Measurements from ENCODE around the gene COL4A6.

Gene COL4A6

DNA sequence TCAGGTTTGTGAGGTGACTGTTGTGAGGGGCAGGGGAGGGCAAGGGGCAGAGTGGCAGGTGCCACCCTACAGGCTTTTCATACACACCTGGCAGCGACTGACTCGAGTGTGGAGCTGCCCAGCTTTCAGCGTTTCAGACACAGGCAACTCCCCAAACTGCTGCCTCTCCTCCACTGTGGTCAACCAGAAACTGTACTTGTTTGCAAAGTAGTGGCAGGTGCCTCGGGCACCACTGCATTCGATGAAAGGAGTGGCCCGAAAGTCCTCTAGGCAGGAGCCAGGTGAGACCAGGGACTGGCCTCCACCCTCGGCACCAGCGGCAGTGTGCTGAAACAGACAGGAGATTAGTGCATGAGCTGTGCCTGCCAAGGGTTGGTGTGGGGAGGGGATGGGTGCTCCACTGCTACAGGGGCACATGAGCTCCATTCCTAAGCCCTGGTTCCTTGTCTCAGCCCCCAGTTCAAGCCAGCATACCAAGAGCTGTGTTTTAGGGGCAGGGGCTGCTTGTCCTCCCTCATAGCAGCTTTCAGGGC is 281.2 kb downstream of the COL4A6 start:
- no peak for DNase-seq

- DNase-seq, result no peak
Measured at GRCh38 chrX:108156082-108156481, 282.1 kb downstream of the COL4A6 start.

DNA sequence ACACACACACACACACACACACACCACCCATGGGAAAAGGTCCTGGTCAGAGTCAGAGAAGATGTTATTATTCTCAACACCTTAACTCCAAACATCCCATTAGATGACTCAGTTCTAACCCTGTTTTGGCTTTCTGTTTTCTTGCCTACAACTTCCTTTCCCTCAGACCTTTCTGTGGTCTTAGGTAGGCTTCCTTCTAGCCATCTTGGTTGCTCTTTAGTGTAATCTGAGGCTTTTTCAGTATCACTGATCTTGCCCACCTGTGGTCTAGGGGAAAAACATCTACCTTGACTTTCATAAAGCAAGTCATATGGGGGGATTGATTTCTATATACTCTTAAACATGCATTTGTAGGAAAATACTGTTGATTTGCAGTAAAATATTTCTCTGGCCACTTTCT is 289.7 kb downstream of the COL4A6 start:
- DNase-seq, result no peak

DNA sequence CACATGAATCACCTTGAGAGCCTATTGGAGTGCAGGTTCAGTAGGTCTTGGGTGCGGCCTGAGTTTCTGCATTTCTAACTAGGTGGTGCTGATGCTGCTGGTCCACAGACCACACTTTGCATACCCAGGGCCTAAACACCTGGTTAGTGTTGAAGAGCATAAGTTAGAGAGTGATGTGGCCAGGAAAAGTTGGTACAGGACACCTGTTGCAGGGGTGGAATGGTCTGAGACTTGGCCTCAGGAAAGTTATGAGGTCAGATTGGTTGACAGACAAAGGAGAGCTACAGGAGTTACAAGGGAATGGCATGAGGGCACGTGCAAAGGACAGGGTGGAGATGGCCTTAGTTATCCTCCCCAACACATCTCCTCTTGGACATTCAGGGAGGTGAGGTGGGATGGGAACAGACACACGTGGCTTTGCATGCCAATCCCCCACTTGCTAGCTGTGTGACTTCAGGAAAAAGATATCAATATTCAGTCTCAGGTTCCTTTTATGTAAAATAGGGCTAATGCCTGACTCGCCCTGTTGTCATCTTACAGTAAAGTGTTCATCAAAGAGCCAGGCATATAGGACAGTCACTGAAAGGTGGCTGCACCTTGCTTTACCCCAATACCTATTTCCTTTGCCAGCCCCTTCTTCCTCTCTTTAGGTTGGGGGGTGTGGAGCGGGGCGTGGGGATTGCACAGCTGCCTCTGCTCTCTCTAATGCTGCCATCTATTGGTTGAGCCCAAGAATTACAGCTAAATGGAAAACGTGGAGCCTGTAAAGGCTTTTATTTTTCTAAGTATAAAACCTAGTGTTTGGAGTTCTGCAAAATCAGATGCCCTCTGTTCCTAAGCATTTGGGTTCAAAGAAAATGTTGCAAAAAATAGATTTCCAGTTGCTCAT is 299.2 kb downstream of the COL4A6 start:
- DNase-seq, result peak; percentile 1

DNA sequence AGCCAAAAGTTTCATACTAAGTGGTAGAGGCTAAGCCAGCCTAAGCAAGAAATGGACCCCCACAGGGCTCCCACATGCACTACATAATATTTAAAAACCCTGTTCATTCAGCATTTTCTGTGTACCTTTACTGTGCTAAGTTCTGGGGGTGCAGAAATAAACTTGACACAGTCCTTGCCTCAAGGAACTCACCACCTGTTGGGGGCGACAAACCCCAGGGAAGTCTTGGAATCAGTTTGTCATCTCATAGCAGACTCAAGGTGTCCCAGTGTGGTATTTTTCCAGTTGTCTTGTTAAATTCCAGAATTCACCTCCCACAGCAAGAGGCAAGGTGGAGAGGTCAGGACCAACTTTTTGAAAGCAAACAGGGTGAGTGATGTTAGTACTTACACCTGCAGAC is 303.5 kb downstream of the COL4A6 start:
- DNase-seq, result no peak

DNA sequence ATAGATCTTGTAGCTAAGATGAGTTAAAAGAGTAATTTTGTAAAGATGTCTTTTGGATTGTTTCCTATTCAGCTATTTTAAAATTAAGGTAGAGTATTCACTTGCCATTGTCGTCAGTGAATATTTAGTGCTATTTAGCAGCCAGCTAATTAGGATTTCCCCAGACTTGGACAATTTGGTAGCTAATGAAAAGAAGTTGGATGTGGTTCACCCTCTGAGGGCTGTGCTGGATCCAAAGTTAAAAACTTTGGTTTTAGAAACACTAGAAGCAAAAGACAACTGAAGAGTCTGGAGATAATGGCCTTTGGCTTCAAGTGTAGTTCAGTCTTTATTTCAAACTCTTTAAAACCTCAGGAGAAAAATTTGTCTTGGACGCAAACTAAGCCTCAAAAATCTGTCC is 305.3 kb downstream of the COL4A6 start:
- DNase-seq, result no peak

DNA sequence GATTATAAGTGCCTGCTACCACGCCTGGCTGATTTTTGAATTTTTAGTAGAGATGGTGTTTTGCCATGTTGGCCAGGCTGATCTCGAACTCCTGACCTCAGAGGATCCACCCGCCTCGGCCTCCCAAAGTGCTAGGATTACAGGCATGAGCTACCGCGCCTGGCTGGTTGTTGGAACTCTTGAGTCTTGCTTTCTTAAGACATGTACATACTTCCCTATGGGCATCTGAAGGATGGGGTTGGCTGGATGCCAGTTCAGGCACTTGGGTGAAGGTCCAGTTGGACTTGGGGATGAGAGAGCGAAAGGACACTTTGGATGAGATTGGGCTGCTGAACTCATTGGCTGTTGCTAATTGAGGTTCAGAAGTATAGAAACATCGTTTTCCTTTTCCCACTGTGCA is 306.2 kb downstream of the COL4A6 start:
- no peak for DNase-seq

DNA sequence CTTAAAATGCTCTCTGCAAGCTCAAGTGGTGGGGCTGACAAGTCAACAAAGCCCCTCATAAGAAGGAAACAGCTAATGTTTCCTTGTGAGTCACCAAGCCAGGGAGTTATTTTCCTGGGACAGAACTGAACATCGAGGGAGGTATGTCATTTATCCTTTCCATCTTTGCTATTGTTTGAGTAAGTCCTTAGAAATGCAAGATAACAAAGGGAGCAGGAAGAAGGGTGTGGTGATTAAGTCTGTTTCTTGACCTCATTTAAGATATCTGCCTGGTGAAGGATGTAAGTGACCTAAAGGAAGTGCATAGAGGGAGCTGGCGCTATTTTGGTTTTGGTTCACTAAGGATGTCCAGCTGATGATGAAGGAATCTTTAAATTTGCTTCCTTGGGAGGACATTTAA is 306.8 kb downstream of the COL4A6 start:
- DNase-seq, result peak; percentile 51

DNA sequence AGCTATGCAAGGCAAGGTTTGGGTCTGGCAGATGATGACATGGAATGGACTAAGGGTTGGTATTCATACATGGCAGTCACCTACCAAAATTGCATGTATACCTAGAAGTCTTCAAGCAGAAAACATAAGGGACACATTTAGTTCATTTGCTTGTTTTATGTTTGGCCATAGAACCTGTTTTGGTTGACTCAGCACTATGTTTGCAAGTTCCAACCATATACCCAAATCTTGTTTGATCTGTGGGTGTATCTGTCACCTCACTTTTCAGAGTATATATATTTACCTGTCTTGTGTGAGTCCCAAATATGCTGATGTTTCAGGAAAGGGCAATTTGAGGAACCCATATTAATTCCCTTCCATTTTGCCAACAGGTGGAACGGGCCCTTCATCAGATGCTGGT is 307.3 kb downstream of the COL4A6 start:
- DNase-seq, result no peak

- no peak for DNase-seq
Measured at GRCh38 chrX:108127152-108127551, 311.1 kb downstream of the COL4A6 start.

- no peak for DNase-seq
Measured at GRCh38 chrX:108126661-108127060, 311.6 kb downstream of the COL4A6 start.

- no peak for DNase-seq
Measured at GRCh38 chrX:108123591-108124366, 314.4 kb downstream of the COL4A6 start.

- DNase-seq, result peak; percentile 1
Measured at GRCh38 chrX:108122748-108123147, 315.5 kb downstream of the COL4A6 start.

- DNase-seq, result no peak
Measured at GRCh38 chrX:108121291-108121690, 316.9 kb downstream of the COL4A6 start.

GRCh38 chrX:108117988-108118387 is 320.2 kb downstream of the COL4A6 start:
- DNase-seq, result no peak

GRCh38 chrX:108114541-108114940 is 323.7 kb downstream of the COL4A6 start:
- no peak for DNase-seq
